H9 (cell line): Measurements from ENCODE around the gene DISC1. TPM values are rescaled to one million over a fixed set of nuclear protein-coding genes. Genes with fewer than 3 reads are reported as not detected.

ENCODE experiments used
- DNase-seq: peaks from one replicate; pipeline ENCODE4 v3.0.0-alpha.2; 2017
- H2AFZ ChIP-seq: one replicate; pipeline ENCODE4 v1.6.1; 2013; ENCODE audit warnings: mild to moderate bottlenecking, low read length, control low read depth, moderate library complexity
- H2AK5ac ChIP-seq: 2 replicates; pipeline ENCODE4 v1.6.1; 2013; ENCODE audit warnings: low read length, control low read depth, mixed read lengths; ENCODE audit not compliant: insufficient read length
- H2BK120ac ChIP-seq: one replicate; pipeline ENCODE4 v1.6.1; 2013; ENCODE audit warnings: low read depth, mild to moderate bottlenecking, low read length, control low read depth, inconsistent platforms; ENCODE audit not compliant: poor library complexity, severe bottlenecking
- H2BK12ac ChIP-seq: 2 replicates; pipeline ENCODE4 v1.6.1; 2013; ENCODE audit warnings: low read length, control low read depth, mixed read lengths, low read depth; ENCODE audit not compliant: insufficient read length
- H2BK15ac ChIP-seq: 2 replicates; pipeline ENCODE4 v1.6.1; 2013; ENCODE audit warnings: low read depth, low read length, control low read depth
- H2BK20ac ChIP-seq: one replicate; pipeline ENCODE4 v1.6.1; 2013; ENCODE audit warnings: low read depth, mild to moderate bottlenecking, low read length, control low read depth, inconsistent platforms; ENCODE audit not compliant: poor library complexity, severe bottlenecking
- H2BK5ac ChIP-seq: 2 replicates; pipeline ENCODE4 v1.6.1; 2013; ENCODE audit warnings: low read length, control low read depth, mixed read lengths; ENCODE audit not compliant: insufficient read length
- H3K14ac ChIP-seq: 2 replicates; pipeline ENCODE4 v1.6.1; 2013; ENCODE audit warnings: low read length, control low read depth; ENCODE audit not compliant: insufficient read depth
- H3K18ac ChIP-seq: 2 replicates; pipeline ENCODE4 v1.6.1; 2013; ENCODE audit warnings: low read depth, mild to moderate bottlenecking, mixed read lengths, low read length, control low read depth; ENCODE audit not compliant: insufficient read length
- H3K23ac ChIP-seq: 2 replicates; pipeline ENCODE4 v1.6.1; 2013; ENCODE audit warnings: low read length, control low read depth, mixed read lengths, low read depth; ENCODE audit not compliant: insufficient read length
- H3K23me2 ChIP-seq: 2 replicates; pipeline ENCODE4 v1.6.1; 2013; ENCODE audit warnings: low read depth, mild to moderate bottlenecking, mixed read lengths, low read length, control low read depth; ENCODE audit not compliant: insufficient read length, poor library complexity, severe bottlenecking
- H3K27ac ChIP-seq: 2 replicates; pipeline ENCODE4 v1.5.1; 2013; ENCODE audit warnings: low read length, control low read depth, mixed read lengths, low read depth; ENCODE audit not compliant: insufficient read length
- H3K27me3 ChIP-seq: 2 replicates; pipeline ENCODE4 v1.6.1; 2013; ENCODE audit warnings: low read length, control low read depth, inconsistent platforms; ENCODE audit not compliant: insufficient read depth
- H3K4ac ChIP-seq: 2 replicates; pipeline ENCODE4 v1.6.1; 2013; ENCODE audit warnings: low read depth, mild to moderate bottlenecking, control low read depth, inconsistent platforms, low read length, moderate library complexity
- H3K4me1 ChIP-seq: 2 replicates; pipeline ENCODE4 v1.6.1; 2013; ENCODE audit warnings: low read length, control low read depth, inconsistent platforms; ENCODE audit not compliant: insufficient read depth
- H3K4me2 ChIP-seq: 2 replicates; pipeline ENCODE4 v1.6.1; 2013; ENCODE audit warnings: low read length, control low read depth, mixed read lengths; ENCODE audit not compliant: insufficient read length, insufficient read depth
- H3K56ac ChIP-seq: 2 replicates; pipeline ENCODE4 v1.6.1; 2013; ENCODE audit warnings: low read depth, mild to moderate bottlenecking, mixed read lengths, low read length, control low read depth; ENCODE audit not compliant: insufficient read length
- H3K79me1 ChIP-seq: 2 replicates; pipeline ENCODE4 v1.6.1; 2013; ENCODE audit warnings: low read depth, mild to moderate bottlenecking, moderate library complexity, low read length, control low read depth, inconsistent platforms; ENCODE audit not compliant: insufficient read depth, poor library complexity, severe bottlenecking
- H3K79me2 ChIP-seq: 2 replicates; pipeline ENCODE4 v1.6.1; 2013; ENCODE audit warnings: low read length, control low read depth, inconsistent platforms; ENCODE audit not compliant: insufficient read depth
- H3K9ac ChIP-seq: 2 replicates; pipeline ENCODE4 v1.6.1; 2013; ENCODE audit warnings: low read length, control low read depth, mixed read lengths; ENCODE audit not compliant: insufficient read length; ENCODE audit errors: extremely low read depth
- H3K9me3 ChIP-seq: one replicate; pipeline ENCODE4 v1.6.1; 2013; ENCODE audit warnings: low read depth, low read length, inconsistent platforms; ENCODE audit not compliant: control insufficient read depth
- H3T11ph ChIP-seq: one replicate; pipeline ENCODE4 v1.6.1; 2013; ENCODE audit warnings: mild to moderate bottlenecking, low read length, control low read depth, inconsistent platforms
- H4K20me1 ChIP-seq: one replicate; pipeline ENCODE4 v1.6.1; 2013; ENCODE audit not compliant: control insufficient read depth, insufficient read length, insufficient read depth
- H4K5ac ChIP-seq: 2 replicates; pipeline ENCODE4 v1.6.1; 2013; ENCODE audit warnings: low read depth, mild to moderate bottlenecking, mixed read lengths, low read length, control low read depth; ENCODE audit not compliant: insufficient read length
- H4K8ac ChIP-seq: replicated peaks from 2 replicates; pipeline ENCODE4 v1.6.1; 2013; ENCODE audit warnings: low read length, control low read depth, mixed read lengths, low read depth; ENCODE audit not compliant: insufficient read length
- H4K91ac ChIP-seq: 2 replicates; pipeline ENCODE4 v1.6.1; 2013; ENCODE audit warnings: low read depth, mild to moderate bottlenecking, moderate library complexity, mixed read lengths, low read length, control low read depth; ENCODE audit not compliant: insufficient read length
- H3K27ac Mint-ChIP-seq, 3 experiments: 2 replicates in 2 of 3; 3 replicates in 1 of 3; pipeline ENCODE4 v1.8.0; 2020 to 2021; ENCODE audit warnings: mixed read lengths in 3 of 3, mild to moderate bottlenecking in 1 of 3, moderate library complexity in 1 of 3
- H3K27me3 Mint-ChIP-seq: 2 replicates; pipeline ENCODE4 v1.8.0; 2021; ENCODE audit warnings: low read depth, mild to moderate bottlenecking, moderate library complexity, mixed read lengths
- H3K36me3 Mint-ChIP-seq, 3 experiments: 2 replicates in 2 of 3; 3 replicates in 1 of 3; pipeline ENCODE4 v1.8.0; 2020 to 2021; ENCODE audit warnings: low read depth in 3 of 3, mixed read lengths in 3 of 3; ENCODE audit not compliant: insufficient read depth in 1 of 3
- H3K4me1 Mint-ChIP-seq, 2 experiments: 2 replicates each; pipeline ENCODE4 v1.8.0; 2020; ENCODE audit warnings: mixed read lengths in 2 of 2
- H3K4me3 Mint-ChIP-seq, 2 experiments: 2 replicates in 1 of 2; 3 replicates in 1 of 2; pipeline ENCODE4 v1.8.0; 2020 to 2021; ENCODE audit warnings: mild to moderate bottlenecking in 2 of 2, mixed read lengths in 2 of 2, moderate library complexity in 1 of 2
- H3K9me3 Mint-ChIP-seq, 2 experiments: 2 replicates in 1 of 2; 3 replicates in 1 of 2; pipeline ENCODE4 v1.8.0; 2020; ENCODE audit warnings: mild to moderate bottlenecking in 2 of 2, mixed read lengths in 2 of 2, moderate library complexity in 1 of 2
- WGBS: extraction: QIAGEN DNeasy Blood & Tissue Kit; methylation state at CpG from one replicate; pipeline ENCODE4 v1.1.7; 2013; ENCODE audit warnings: missing lambda C conversion rate, low lambda C conversion rate, mixed read lengths; ENCODE audit not compliant: insufficient read length; ENCODE audit errors: extremely low coverage; 5-methylcytosine and 5-hydroxymethylcytosine counted together
- total RNA-seq: library from RNA; stranded (reverse); gene quantifications from 2 replicates; pipeline ENCODE4 v1.2.1, GENCODE V29; 2021
- TF ChIP-seq, protein P1 (sequence below): fragments of 200-600 bp; sonication (generic); conservative IDR thresholded peaks from 3 replicates; pipeline ENCODE4 v1.8.0; 2021; ENCODE audit warnings: antibody characterized with exemption, mild to moderate bottlenecking

Gene DISC1
- total RNA-seq, 1 experiment from 2014 or later, result 2.5 TPM

- H3K79me2 ChIP-seq, result no peaks in the 10 kb centered on the region
- H3K27me3 Mint-ChIP-seq, result peaks cover 13% of the 10 kb centered on the region
Observed at GRCh38 chr1:232066521-232066920, 439.9 kb downstream of the DISC1 start.

More at GRCh38 chr1:232066521-232066920, 439.9 kb downstream of the DISC1 start:
- Histone ChIP-seq H3K14ac (no peak overlapping the region), H3K79me1 (no peaks in the 10 kb centered on the region), H3T11ph (no peak overlapping the region), H2BK20ac (no peak overlapping the region), H4K20me1 (no peaks in the 10 kb centered on the region), H3K4me1 (no peaks in the 10 kb centered on the region), H4K5ac (no peak overlapping the region), H2BK120ac (no peak overlapping the region), H2AFZ (no peak overlapping the region), H2BK12ac (no peak overlapping the region), H2AK5ac (no peak overlapping the region), H3K23me2 (no peaks in the 10 kb centered on the region), H3K23ac (no peak overlapping the region), H3K56ac (no peak overlapping the region), H3K27ac (no peak overlapping the region), H2BK5ac (no peak overlapping the region), H3K18ac (no peak overlapping the region), H4K8ac (no peak overlapping the region), H3K9ac (no peak overlapping the region), H3K4me2 (no peak overlapping the region), H3K4ac (no peak overlapping the region), H3K9me3 (no peaks in the 10 kb centered on the region), H3K27me3 (no peaks in the 10 kb centered on the region), H2BK15ac (no peak overlapping the region), H4K91ac (no peak overlapping the region)
- WGBS, result no CpG with 5 or more reads among the region's 3 CpGs
- TF ChIP-seq, protein P1, sequence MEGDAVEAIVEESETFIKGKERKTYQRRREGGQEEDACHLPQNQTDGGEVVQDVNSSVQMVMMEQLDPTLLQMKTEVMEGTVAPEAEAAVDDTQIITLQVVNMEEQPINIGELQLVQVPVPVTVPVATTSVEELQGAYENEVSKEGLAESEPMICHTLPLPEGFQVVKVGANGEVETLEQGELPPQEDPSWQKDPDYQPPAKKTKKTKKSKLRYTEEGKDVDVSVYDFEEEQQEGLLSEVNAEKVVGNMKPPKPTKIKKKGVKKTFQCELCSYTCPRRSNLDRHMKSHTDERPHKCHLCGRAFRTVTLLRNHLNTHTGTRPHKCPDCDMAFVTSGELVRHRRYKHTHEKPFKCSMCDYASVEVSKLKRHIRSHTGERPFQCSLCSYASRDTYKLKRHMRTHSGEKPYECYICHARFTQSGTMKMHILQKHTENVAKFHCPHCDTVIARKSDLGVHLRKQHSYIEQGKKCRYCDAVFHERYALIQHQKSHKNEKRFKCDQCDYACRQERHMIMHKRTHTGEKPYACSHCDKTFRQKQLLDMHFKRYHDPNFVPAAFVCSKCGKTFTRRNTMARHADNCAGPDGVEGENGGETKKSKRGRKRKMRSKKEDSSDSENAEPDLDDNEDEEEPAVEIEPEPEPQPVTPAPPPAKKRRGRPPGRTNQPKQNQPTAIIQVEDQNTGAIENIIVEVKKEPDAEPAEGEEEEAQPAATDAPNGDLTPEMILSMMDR, result no peak
- H3K4me1 Mint-ChIP-seq, result peaks cover 6 to 7% of the 10 kb centered on the region in 2 experiments
- no peak overlapping the region for H3K4me3 Mint-ChIP-seq
- no peak overlapping the region for H3K27ac Mint-ChIP-seq
- H3K36me3 Mint-ChIP-seq, result peaks cover 0 to 4% (median 0%) of the 10 kb centered on the region in 3 experiments; a peak in 1 of 7 replicates
- no peak for DNase-seq
- peaks cover 0 to 6% of the 10 kb centered on the region in 2 experiments; a peak in 2 of 5 replicates for H3K9me3 Mint-ChIP-seq
